NCI-H2196 (cell line): ENCODE data around the gene TNFRSF21.

ENCODE experiments used
- DNase-seq: peaks from one replicate; lab custom pipeline; 2025; ENCODE audit not compliant: unreplicated experiment; lab: John Stamatoyannopoulos, UW

The TNFRSF21 gene

DNA sequence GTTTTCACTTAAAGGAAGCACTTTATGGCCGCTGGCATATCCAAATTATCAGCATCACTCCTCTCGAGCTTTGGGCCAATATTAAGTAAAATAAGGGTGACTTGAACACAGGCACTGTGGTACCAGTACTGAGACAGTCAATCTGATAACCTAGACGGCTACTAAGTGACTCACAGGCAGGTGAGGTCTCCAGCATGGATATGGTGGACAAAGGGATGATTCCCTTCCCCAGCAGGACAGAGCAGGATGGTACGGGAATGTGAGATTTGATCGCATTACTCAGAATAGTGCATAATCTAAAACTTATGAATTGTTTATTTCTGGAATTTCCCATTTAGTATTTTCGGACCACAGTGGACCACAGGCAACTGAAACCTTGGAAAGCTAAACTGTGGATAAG lies 55.7 kb downstream of the TNFRSF21 start:
- DNase-seq, result no peak

DNA sequence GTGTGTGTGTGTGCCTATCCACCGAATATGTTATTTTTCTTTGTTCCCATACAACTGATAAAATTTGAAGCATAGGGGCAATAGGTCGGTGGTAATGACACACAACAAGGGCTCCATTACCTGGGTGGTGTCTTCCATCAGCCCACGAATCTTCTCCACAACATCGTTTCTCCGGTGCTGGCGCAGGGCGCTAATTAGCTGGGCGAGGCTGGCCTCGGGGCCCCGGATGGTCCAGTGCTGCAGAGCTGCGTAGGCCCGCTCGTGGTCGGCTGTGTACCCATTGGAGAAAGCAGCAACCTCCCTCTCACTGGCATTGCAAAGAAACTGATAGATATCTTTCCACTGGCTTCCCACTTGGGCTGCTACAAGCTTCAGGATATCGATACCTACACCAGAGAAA lies 56.6 kb downstream of the TNFRSF21 start:
- DNase-seq, result no peak

DNA sequence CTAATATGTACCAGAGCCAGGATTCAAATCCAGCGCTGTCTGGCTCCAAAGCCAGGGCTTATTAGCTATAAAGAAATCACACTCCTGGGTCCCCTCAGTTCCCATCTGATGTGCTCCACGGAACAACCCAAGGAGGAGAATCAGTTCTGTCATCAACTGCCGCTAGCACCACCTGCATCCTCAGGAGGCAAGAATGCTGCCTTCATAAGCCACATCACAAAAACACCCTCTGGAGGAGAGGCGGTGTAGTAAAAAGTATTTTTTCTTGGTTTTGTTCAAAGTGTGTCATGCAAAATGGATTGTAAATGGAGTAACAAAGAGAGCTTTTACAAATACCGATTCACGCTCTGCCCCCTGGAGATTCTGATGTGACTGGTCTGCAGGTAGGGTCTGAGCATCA lies 57.1 kb downstream of the TNFRSF21 start:
- DNase-seq, result no peak

DNA sequence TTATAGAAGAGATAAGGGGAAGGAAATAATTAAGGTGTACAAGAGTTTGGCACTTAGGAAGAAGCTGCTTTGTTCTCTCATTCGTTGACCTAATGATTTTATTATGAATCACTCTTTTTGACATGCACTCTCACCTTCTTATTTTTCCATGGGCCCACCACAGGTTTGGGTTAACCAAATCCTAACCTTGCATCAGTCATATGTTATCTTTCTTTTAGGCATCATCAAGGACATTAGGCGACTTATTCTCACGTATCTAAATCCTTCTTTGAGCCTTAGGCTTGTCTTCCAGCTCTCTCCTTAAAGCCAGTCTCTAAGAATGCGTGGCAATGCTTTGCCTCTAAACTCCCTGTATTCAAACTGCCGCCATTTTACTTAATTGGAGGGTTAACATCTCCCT lies 58.3 kb downstream of the TNFRSF21 start:
- DNase-seq, result no peak

DNA sequence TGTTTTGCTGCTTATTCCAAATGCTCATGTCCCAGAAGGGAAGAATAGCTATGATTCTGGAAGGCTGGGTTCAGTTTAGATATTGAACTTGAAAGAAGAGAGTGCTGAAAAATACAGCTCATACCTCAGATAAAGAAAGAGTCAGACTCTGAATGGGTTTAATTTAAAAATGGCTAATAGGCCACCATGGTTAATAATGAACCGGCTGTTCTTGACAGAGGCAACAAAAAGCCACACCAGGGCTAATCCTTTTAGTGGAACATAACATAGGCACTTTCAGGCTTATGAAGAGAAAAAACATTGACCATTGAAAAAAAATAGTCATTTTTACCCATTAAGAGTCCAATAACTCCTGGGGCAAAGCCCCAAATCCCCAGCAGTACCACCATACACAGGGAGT lies 59.4 kb downstream of the TNFRSF21 start:
- no peak for DNase-seq

DNA sequence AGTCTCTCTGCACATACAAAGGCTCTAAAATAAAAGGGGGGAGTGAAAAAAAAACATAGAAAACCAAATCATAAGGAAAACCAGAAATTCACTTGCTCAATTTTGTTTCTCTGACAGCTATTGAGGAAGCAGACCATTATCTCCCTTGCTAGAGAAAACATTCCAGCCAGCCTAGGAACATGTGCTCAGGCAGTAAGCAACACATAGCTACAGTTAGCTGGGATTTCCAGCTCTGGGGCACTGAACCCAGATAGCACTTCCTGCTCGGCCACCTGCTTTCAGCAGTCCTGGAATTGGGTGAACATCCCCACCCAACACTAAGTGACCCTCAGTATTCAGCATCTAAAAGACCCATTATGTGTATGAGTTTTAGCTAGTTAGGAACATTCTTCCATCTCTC lies 61.3 kb downstream of the TNFRSF21 start:
- no peak for DNase-seq

DNA sequence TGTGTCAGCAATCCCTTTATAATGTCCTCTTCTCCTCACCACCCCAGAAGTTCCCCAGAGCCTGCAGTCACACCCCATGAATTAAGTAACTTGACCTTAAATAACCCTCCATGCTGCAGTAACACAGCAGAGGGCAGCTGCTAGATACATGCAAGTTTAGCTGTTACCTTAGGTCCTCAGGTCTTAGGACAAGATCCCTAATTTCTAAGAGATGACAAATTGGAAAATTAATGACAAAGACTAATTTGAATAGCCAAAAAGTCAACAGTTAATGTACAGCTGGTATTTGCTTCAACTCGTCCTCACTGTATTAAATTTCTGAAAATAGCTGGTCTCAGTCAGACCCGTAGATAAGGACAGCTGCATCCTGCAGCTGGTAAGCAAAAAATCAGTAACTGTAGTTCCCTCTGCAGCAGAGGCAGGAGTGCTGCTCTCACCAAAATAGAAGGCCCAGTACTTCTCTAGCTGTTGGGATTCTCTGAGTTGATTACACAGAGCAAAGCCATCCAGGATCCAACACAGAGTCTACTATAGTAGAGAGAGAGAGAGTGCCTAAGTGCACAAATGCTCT lies 62.4 kb downstream of the TNFRSF21 start:
- peak; percentile 57 for DNase-seq

DNA sequence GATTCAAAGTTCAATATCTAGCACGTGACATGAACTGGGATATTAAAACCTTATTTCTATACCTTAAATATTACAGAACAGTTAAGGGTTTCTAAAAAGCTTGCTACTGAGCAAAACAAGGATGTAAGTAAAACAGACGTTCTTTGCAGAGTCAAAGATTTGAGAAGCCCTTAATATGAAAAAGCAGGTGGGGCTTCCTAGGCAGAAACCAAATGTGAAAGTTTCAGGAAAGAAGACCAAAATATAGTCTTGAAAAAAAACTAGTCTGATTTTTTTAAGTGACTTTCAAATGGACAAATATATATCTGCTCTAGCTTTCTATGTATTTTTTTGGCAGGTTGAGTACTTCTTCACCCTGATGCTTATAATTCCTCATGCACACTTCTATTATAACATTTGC lies 63.2 kb downstream of the TNFRSF21 start:
- no peak for DNase-seq

DNA sequence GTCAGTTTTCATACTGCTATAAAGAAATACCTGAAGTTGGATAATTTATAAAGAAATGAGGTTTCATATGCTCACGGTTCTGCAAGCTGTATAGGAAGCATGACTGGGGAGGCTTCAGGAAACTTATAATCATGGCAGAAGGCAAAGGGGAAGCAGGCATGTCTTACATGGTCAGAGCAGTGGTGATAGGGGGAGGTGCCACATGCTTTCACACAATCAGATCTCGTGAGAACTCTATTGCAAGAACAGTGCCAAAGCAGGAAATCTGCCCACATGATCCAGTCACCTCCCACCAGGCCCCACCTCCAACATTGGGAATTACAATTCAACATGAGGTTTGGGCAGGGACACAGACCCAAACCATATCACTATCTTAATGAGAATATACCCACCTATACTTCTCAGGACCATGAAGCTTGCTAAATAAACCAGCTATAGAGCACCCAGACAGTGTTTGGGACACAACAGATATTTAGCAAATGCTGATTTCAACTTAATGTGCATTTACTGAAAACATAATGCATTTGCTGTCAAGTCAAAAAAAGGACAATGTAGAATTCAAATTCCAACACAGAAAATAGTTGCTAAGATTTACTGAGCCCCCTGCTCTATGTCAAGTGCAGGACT lies 63.8 kb downstream of the TNFRSF21 start:
- DNase-seq, result no peak

DNA sequence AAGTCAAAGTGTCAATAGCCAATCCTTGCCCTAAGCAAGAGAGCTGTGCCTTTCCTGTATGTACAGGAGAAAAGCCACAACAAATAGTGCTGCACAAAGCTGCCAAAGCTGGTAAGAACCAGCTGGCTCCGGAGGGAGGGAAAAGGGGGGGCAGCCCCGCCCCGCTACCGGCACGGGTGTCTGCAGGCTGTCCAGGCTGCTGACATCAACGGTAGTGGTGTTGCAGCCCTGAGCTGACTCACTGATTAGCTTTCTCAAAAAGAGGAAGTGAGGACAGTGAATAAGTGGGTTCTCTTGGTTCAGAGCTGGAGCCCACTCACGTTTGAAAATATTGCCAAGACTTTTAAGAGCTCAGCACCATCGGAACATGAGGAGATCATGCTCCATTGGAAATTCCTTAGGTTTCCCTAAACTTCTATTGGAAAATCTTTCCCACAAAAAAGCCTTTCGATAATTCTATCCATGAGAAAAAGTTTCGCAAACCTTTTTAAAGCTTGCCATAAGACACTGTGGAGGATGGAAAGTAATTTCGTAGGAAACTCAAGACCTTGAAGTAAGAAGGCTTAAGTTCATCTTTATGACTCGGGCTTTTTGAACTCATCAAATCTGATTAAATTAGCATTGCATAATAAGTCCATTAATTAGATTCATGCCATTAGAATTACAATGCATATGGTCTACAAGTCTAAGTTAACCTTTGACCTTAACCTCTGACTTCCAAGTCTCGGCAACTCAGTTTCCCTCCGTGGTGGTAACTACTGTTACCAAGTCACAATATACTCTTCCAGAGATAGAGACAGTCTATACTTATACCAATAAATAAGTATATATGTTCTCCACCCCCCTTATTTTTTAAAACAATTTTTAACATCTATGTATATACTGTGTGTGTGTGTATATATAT lies 67.0 kb downstream of the TNFRSF21 start:
- peak; percentile 89 for DNase-seq

DNA sequence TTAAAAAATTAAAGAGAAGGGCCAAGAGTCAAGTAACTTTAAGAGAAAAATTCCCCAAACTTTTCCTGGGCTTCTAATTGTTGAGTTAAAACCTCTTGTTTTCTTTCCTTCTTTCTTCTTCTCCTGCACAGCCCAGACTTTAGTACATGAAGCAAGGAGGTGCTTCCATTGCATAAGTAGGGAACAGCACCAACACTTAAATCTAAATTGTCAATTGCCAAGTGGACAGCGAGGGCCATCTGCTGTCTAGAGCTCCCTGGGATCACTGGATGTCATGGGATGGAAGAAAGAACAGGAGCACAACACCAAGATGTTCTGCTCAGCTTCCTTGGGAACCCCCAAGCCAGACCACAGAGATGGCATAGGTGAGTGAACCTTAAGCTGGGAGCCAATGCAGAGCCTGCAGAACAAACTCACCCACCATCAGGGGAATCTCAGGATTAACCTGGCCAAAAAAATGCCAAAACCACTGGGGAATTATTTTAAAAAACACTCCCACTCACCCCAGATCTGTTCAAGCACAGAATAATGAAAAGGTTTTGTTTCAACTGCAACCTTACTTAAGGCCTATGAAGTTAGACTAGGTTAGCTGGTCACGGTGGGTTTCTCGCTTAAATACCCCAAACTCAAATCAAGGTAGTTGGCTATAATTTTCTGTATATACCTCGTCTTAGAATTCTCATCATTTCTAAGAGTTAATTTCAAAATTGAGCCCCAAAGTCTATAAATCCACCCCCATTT lies 67.8 kb downstream of the TNFRSF21 start:
- DNase-seq, result no peak

DNA sequence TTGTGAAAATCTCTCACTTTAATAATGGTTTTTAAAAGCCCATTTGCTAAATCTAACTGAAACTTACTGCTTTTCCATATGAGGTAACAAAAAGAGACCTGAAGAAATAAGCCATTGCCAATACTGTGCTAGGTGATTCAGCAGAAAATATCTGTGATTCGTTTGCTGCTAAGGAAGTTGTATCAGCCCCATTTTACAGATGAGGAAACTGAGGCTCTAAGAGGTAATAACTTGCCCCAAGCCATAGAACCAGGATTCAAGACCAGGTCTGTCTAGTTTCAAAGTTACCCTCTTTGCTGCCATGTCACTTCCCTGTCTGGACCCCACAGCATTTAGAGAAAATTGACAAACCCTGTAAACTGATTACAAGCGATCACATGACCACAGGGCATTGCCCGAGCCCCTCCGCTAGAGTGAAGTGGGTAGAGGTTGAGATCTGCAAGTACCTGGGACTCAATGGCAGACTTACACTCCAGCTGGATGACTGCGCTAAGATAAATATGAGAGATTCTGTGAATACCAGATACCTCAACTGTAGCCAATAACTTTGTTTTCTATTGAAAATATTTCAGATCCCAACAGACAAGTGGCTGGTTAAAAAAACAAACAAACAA lies 69.3 kb downstream of the TNFRSF21 start:
- DNase-seq, result no peak

DNA sequence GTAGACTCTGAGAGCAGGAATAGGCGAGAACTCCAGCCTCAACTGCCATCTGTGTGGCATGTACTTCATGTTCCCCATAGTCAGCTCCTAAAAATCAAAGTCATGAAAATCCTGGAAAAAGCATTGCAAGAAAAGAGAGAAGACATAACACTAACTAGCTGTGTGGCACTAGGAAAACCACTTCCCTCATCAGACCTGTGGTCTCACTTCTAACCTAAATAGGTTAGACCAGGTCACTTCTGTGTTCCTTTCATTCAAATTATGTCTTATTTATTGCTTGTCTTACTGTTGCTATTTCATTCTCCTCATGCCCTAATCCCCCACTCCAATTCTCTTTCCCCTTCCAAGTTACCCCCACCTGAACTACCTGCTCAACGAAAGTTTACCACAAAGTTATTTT lies 70.2 kb downstream of the TNFRSF21 start:
- DNase-seq, result no peak

DNA sequence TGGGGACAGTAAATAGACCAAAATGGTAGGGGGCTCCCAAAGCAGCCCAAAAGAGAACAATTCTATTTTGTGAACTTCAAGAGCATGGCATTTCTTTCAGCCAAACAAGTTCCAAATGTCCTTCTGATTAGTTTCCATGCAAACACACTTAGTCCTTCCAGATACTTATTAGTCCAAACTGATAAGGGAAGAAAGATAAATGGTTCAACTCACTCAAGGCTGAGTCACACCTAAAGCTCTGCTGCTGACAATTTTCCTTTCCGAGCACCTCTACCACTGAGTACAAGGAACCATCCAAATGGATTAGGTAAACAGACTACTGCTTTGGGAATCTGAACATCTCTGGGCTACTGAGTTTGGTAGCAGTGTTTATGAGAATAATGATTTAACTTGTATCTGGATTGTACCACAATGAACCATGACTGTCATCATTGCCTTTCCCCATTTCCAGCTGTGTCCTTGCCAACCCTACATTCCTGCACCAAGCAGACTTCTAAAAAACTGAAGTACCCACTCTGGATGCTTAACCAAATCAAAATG lies 71.2 kb downstream of the TNFRSF21 start:
- DNase-seq, result no peak

DNA sequence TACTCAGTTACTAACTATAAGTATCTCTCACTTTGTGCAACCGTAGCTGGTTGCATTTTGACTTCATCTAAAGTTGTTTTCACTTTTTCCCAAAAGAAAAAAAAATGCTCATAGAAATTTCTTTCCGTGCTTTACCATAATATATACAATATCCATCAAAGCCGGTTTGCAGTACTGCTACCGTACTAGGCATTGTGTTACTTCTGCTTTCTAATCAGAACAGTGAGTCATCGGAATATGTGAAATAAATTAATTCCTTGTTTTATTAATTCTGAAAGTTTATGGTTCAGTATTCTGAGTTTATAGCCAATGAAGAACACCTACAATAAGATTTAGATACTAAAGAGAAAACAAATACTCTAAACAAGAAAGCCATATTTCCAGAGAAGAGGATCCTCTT lies 72.5 kb downstream of the TNFRSF21 start:
- DNase-seq, result no peak

DNA sequence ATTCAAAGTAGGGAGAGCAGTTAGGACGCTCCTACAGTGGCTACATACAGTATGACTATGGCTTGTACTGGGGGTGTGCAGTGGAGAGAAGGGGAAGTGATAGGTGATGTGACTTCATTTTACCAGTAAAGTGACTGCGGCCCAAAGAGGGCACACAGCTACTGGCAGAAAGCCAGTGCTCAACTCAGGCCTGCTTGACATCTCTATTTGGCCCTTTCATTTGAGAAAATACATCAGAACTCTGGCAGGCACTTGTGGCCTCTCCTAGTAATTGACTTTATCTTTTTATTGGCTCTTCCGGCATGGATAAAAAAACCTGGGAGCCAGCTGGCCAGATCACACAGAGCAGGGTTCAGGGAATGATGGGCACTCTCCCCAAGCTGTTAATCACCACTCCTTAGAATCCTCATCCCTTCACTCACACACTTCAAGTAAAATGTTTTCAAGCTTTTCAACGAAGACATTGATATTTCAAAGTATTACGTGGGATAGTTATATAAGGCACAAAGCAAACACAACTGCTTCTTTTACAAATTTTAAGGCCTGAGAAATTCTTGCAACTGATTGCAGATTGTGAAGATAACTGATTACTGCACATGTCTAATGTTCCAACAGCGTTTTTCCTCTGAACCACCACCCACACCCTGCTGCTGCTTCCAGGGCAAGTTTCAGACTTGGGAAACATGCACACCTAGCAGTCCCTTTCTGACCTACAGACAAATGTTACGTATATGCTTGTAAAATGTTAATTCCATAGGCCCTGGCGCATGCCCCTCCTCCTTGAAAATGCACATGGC lies 73.5 kb downstream of the TNFRSF21 start:
- DNase-seq, result peak; percentile 50

DNA sequence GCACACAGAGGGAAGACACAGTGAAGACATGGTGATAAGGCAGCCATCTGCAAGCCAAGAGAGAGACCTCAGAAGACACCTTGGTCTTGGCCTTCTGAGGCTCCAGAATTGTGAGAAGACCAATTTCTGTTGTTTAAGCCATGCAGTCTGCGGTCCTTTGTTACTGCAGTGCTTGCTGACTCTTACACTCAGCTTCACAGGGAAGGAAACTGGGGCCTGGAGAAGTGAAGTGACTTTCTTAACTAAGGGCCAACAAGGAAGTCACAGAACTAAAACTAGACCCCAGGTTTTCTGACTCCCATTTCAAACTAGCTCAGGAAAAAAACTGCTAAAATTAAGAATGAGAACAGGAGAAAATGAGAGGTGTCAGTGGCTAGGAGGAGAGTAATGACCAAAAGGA lies 74.3 kb downstream of the TNFRSF21 start:
- DNase-seq, result no peak

DNA sequence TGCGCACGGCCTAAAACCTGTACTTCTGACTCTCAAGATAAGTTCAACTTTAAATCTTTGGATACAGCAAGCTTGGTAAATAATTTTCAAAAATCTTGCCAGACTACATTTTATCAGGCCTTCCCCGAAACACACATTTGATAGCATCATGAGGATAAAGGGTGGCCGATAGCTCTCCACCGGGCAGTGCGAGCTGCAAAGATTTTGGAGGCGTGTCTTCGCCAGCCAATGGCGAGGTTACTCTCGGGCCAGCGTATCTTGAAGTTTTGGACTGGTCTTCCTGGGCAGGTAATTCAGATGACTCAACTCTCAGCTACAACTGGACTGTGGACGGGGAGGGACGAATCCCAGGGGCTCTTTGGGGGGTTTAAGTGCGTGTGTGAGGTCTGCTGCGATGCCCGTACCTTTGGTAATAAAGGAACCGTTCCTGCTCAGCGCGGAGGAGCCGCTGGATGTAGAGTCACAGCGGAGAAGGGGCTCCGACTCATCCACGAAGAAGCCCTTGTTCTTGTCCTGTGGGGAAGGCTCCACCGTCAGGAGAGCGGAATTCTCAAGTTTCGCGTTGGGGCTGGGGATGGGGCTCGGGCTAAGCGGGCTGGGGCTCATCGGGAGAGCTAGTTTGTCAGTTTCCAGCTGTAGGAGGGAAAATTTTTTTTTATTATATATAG lies 75.3 kb downstream of the TNFRSF21 start:
- DNase-seq, result no peak

DNA sequence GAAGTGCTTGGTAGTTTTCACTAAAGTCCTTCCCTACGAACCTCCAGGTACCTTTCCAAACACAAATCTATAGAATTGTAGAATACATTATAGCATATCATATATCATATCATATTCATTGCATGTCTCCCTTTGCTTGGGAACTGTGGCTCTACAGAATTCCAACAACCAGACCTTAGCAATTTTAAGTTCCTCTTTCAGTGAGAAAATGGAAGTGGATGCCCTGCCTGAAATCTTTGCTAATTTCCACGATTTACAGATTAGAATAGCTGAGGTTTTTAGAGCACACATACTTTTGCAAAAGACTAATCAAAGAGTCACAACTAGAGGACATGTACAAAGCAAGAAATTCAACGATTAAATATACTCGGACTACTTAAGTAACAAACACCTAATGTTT lies 78.6 kb downstream of the TNFRSF21 start:
- no peak for DNase-seq

DNA sequence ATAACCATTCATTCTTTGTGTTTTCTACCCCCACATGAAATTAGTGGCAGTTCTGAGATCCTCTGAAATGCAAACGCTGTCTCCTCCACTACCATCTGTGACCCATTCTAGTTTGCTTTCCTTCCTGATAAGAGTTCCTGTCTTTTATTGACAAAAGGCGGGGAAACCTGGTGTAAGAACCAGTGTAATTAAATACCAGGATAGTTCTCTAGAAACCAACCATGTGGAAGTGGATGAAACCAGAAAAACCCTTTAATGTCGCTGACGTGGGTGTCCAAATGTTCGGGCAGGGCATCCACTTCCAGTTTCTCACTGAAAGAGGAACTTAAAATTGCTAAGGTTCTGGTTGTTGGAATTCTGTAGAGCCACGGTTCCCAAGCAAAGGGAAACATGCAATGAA lies 79.1 kb downstream of the TNFRSF21 start:
- no peak for DNase-seq
